HG03575 (cell line): ENCODE measurements around the gene ENO4.

Experiments used
- ATAC-seq: cut with Tn5 transposase; IDR thresholded peaks from one replicate; pipeline ENCODE4 v1.9.1; 2021; ENCODE audit not compliant: unreplicated experiment, insufficient number of reproducible peaks, low FRiP score; ENCODE audit errors: extremely low read depth

Gene ENO4

GRCh38 chr10:116892907-116893685, 43.8 kb downstream of the ENO4 start:
- ATAC-seq: no peak

GRCh38 chr10:116893686-116894037, 44.4 kb downstream of the ENO4 start:
- ATAC-seq: no peak

GRCh38 chr10:116899626-116900025, 50.3 kb downstream of the ENO4 start:
- no peak for ATAC-seq

GRCh38 chr10:116905845-116906210, 56.5 kb downstream of the ENO4 start:
- no peak for ATAC-seq

- ATAC-seq: no peak
These were observed 58.1 kb downstream of the ENO4 start for GRCh38 chr10:116907245-116907987.

GRCh38 chr10:116909307-116909706, 60.0 kb downstream of the ENO4 start:
- ATAC-seq: no peak

- no peak for ATAC-seq
These were observed 61.6 kb downstream of the ENO4 start for GRCh38 chr10:116910910-116911309.

GRCh38 chr10:116912162-116912561, 62.9 kb downstream of the ENO4 start:
- no peak for ATAC-seq

GRCh38 chr10:116913695-116914094, 64.4 kb downstream of the ENO4 start:
- no peak for ATAC-seq

- ATAC-seq: no peak
These were observed 66.0 kb downstream of the ENO4 start for GRCh38 chr10:116915340-116915739.

GRCh38 chr10:116917481-116917880, 68.2 kb downstream of the ENO4 start:
- no peak for ATAC-seq

GRCh38 chr10:116918583-116918982, 69.3 kb downstream of the ENO4 start:
- ATAC-seq: no peak

GRCh38 chr10:116919164-116919563, 69.9 kb downstream of the ENO4 start:
- ATAC-seq: no peak

- no peak for ATAC-seq
These were observed 70.4 kb downstream of the ENO4 start for GRCh38 chr10:116919706-116920105.

GRCh38 chr10:116925056-116925455, 75.8 kb downstream of the ENO4 start:
- ATAC-seq: no peak

GRCh38 chr10:116926426-116926825, 77.1 kb downstream of the ENO4 start:
- no peak for ATAC-seq

GRCh38 chr10:116931806-116932205, 82.5 kb downstream of the ENO4 start:
- ATAC-seq: no peak
